CD4-positive, alpha-beta T cell treated with Interleukin-15 for 1 hour (primary cell): ENCODE results near the gene RAB9A.
"Not testable (repeated sequence)": the region's sequence is repeated elsewhere in the genome, so short reads cannot be mapped to it uniquely, and the experiment has no call there.

Experiments
- DNase-seq: peaks from one replicate; pipeline ENCODE4 v3.0.0-alpha.2; 2020

The RAB9A gene

DNA sequence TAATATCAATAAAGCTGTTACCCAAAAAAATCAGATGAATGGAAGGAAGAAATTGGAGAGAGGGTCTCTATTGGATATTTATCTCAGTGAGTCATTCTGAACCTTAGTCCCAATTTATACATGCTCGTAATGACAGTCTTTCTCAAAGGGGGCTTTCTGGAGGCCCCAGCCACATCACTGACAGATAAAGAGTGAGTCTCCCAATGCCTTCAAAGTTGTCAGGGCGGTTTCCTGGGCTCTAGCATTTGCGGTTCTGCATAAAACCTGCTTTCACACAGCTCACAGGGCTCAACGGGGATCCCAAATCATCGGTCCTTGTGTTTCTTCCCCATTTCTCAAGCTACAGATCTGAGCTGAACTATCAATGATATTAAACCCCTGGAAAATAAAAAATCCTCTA is 18.7 kb upstream of the RAB9A start:
- DNase-seq, result no peak

- DNase-seq, result no peak
Measured at GRCh38 chrX:13673016-13673415, 15.9 kb upstream of the RAB9A start.

GRCh38 chrX:13676885-13677284 is 12.0 kb upstream of the RAB9A start:
- no peak for DNase-seq

DNA sequence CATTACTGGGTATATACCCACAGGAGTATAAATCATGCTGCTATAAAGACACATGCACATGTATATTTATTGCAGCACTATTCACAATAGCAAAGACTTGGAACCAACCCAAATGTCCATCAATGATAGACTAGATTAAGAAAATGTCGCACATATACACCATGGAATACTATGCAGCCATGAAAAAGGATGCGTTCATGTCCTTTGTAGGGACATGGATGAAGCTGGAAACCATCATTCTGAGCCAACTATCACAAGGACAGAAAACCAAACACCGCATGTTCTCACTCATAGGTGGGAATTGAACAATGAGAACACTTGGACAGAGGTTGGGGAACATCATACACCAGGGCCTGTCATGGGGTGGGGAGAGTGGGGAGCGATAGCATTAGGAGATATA is 9.2 kb upstream of the RAB9A start:
- DNase-seq, result not testable (repeated sequence)

- no peak for DNase-seq
Measured at GRCh38 chrX:13681595-13681994, 7.3 kb upstream of the RAB9A start.

- DNase-seq, result no peak
Measured at GRCh38 chrX:13684361-13684760, 4.6 kb upstream of the RAB9A start.

DNA sequence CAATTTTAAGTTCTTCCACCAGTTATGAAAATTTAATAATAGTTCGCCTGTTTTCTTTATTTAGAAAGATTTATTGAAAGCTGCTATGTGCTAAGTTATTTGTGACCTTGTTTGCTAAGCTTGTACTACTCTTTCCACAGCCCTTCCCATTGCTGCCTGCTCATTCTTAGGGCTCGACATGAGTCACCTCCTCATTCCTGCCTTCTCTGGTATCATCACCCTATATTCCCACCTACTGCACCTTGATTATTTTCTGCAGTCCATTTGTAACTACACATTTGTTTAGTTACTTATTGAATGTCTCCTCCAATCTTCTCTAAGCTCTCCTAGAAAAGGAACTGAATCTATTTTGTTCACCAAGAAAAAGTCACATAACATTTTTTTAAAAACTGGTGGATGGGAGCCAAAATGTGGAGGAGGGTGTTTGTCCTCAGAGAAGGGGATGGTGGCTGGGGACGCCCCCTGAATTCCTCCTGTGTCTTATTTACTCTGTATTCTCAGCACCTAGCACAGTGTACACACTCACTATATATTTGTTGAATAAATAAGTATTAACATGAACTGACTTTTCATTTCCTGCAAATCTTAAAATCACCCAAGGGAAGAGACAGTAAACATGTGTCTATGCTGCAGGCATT is 3.7 kb upstream of the RAB9A start:
- no peak for DNase-seq

DNA sequence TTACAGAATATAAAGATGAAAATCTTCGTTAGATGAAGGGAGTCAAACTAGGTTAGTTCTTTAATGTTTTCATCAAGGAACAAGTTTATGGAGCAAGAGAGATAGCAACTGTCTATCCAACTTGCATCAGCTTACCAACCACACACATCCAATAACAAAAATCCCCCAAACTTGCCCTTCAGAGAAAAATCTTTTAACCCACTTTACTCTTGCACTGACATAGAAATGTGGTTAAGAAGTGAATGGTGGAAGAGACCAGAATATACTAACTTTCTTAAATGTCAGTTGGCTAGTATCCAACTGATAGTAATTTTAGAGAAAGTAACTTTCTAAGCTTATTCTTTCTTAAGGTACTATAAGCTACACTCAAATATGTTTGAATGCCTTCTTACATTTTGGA is 1.7 kb upstream of the RAB9A start:
- no peak for DNase-seq

GRCh38 chrX:13688384-13688957 is 457 bp upstream of the RAB9A start:
- DNase-seq, result no peak

- DNase-seq, result no peak
Measured at GRCh38 chrX:13689741-13690211, 848 bp downstream of the RAB9A start.

DNA sequence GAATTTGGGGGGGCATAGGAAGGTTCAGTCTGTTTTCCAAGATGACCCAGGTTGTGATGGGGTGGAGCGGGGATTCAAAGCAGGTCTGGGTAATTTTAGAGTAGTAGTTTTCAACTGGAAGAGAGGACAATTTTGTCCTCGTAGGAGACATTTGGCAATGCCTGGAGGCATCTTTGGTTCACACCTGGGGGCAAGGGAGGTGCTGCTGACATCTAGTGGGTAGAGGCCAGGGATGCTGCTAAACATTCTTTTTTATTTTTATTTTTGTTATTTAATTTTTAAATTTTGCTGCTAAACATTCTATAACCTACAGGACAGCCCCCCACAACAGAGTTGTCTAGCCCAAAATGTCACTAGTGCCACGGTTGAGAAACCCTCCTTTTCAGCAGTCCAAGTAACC is 1.9 kb downstream of the RAB9A start:
- no peak for DNase-seq

DNA sequence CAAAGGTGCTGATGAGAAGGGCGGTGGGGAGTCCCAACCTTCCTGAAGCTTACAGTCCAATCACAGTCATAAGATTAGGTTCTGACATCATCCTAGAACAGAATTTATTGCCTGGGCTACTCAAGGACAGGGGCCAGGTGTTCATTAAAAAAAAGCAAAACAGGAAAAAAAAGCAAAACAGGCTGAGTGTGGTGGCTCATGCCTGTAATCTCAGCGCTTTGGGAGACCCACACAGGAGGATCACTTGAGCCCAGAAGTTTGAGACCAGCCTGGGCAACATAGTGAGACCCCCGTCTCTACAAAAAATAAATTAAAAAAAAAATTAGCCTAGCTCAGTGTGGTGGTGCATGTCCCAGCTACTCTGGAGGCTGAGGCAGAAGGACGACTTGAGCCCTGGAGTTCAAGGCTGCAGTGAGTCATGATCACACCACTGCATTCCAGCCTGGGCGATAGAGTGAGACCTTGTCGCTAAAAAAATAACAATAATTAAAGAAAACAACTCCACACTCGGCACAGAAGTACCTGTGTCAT is 3.0 kb downstream of the RAB9A start:
- DNase-seq, result no peak

GRCh38 chrX:13692771-13693231 is 3.9 kb downstream of the RAB9A start:
- DNase-seq, result no peak

GRCh38 chrX:13693341-13693961 is 4.5 kb downstream of the RAB9A start:
- DNase-seq, result no peak

DNA sequence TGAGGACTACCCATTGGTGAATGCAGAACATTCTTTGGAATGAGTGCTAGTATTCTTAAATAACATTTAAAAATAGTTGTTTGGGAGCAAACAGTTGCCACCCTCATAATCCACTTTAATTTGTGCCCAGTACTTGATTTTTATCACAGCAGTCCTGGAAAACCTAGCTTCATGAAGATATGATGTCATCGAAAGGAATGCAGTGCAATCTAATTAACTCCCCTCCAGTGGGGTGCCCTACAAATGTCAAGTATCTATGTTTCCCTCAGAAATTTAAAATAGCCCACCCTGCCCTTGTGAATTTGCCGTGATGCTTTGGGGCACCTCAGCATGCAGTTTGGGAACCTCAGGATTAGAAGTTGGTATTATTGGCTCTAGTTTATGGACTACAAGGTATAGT is 5.4 kb downstream of the RAB9A start:
- no peak for DNase-seq

- no peak for DNase-seq
Measured at GRCh38 chrX:13694983-13695382, 6.1 kb downstream of the RAB9A start.

GRCh38 chrX:13695601-13696115 is 6.7 kb downstream of the RAB9A start:
- DNase-seq, result no peak

GRCh38 chrX:13697455-13697854 is 8.5 kb downstream of the RAB9A start:
- DNase-seq, result no peak

DNA sequence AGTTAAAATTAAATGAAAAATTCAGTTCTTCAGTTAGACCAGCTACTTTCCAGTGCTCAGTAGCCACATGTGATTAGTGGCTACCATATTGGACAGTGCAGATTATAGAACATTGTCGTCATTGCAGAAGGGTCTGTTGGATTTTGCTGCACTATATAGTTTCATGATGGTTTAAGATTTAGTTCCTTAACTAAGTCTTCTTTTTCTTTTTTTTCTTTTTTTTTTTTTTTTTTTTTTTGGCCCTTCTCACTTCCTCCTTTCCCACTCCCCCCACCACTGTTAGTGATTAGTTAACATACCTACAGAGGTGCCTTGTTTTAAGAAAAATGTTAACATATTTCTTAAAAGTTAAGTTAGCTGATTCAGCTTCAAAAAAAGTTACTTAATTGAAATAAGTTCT is 9.0 kb downstream of the RAB9A start:
- no peak for DNase-seq

DNA sequence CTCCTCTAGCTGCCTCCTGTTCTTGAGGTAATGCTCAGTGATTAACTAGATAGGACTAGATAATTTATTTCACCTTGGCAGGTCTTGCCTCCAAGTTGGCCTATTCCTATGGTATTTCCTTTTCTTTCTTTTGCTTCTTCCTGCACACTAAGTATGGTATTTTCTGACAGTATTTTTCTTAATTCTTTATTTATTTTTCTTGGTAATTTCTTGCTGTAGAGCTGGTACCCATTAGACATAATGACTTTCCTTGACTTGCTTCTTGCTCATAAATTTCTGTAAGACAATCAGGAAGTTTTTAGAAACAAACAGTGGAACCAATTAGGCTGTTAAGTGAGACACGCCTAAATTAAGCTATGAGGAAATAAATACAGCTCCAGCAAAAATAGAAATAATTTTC is 9.5 kb downstream of the RAB9A start:
- DNase-seq, result no peak

GRCh38 chrX:13699183-13699826 is 10.4 kb downstream of the RAB9A start:
- DNase-seq, result no peak

- DNase-seq, result no peak
Measured at GRCh38 chrX:13700380-13700779, 11.5 kb downstream of the RAB9A start.

- DNase-seq, result no peak
Measured at GRCh38 chrX:13702111-13702789, 13.3 kb downstream of the RAB9A start.
